ENCODE results near the gene ARHGDIG.
"Not testable (repeated sequence)": the region's sequence is repeated elsewhere in the genome, so short reads cannot be mapped to it uniquely, and the experiment has no call there.

The ARHGDIG gene

GRCh38 chr16:280552-280951 lies at the start of gene ARHGDIG:
ARHGDIG (plus strand) TSS chr16:280591; CDS start chr16:280681, 90 bp downstream.
- DNase-seq, result no peak

DNA sequence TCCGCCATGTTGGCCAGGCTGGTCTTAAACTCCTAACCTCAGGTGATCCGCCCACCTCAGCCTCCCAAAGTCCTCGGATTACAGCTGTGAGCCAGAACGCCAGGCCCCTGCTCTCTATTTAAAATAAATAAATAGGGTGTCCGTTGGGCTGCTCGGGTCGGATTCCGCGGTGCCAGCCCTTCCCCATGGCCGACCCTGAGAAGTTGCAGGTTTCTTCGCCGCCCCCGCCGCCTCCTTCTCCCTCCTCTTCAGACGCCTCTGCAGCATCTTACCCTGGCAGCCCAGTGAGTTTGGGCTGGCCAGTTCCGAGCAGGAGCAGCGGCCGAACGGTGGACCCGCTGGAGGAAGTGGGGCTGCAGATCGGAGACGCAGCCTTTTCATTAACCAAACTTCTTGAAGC lies 49.4 kb upstream of the ARHGDIG start:
- DNase-seq, result no peak

GRCh38 chr16:234468-235305 lies 45.7 kb upstream of the ARHGDIG start, which contains the start of gene FAM234A:
FAM234A (plus strand) TSS chr16:234821; CDS start chr16:254414, 19,593 bp downstream.
- DNase-seq, result no peak

GRCh38 chr16:239948-240277 lies 40.5 kb upstream of the ARHGDIG start:
- DNase-seq, result no peak

- DNase-seq, result no peak
Observed at GRCh38 chr16:240559-240958, 39.8 kb upstream of the ARHGDIG start.

DNA sequence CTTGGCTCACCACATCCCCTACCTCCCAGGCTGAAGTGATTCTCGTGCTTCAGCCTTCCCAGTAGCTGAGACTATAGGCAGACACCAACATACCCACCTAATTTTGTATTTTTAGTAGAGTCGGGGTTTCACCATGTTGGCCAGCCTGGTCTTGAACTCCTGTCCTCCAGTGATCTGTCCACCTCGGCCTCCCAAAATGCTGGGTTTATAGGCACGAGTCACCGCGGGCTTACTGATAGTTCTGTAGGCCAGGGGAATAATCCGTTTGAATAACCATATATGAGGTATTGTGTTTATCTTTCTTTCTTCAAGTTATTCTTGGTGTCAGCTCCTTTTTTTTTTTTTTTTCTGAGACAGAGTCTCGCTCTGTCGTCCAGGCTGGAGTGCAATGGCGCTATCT lies 38.1 kb upstream of the ARHGDIG start:
- DNase-seq, result no peak

DNA sequence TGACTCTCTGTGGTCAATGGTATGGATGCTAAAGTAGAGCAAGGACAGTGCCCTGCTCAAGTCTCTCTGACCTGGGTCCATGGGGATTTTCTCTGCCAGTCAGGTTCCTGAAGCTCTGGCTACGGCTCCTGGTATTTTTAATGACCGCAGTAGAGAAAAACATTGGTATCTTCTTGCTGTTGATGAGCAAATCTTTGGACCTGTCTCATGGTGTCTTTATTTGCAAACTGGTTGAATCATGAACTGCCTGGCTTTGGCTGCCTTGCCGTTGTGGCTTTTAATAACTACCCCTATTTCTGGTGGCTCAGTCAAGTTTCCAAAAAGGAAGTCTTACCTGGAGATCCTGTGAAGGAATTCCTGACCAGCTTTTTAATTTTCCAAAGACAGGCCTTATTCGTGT lies 37.0 kb upstream of the ARHGDIG start:
- DNase-seq, result no peak

GRCh38 chr16:245105-245504 lies 35.3 kb upstream of the ARHGDIG start:
- no peak for DNase-seq

DNA sequence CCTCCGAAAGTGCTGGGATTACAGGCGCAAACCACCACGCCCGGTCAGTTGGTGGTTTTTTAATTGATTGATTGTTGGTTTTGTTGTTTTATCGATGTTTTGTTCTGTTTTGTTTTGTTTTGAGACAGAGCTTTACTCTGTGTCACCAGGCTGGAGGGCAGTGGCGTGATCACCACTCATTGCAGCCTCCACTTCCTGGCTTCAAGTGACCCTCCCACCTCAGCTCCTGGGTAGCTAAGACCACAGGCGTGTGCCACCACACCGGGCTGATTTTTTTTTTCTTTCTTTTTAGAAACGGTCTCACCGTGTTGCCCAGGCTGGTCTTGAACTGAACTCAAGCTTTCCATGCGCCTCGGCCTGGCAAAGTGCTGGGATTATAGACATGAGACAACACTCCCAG lies 33.4 kb upstream of the ARHGDIG start:
- DNase-seq, result no peak

- DNase-seq, result no peak
Observed at GRCh38 chr16:249431-249830, 31.0 kb upstream of the ARHGDIG start.

DNA sequence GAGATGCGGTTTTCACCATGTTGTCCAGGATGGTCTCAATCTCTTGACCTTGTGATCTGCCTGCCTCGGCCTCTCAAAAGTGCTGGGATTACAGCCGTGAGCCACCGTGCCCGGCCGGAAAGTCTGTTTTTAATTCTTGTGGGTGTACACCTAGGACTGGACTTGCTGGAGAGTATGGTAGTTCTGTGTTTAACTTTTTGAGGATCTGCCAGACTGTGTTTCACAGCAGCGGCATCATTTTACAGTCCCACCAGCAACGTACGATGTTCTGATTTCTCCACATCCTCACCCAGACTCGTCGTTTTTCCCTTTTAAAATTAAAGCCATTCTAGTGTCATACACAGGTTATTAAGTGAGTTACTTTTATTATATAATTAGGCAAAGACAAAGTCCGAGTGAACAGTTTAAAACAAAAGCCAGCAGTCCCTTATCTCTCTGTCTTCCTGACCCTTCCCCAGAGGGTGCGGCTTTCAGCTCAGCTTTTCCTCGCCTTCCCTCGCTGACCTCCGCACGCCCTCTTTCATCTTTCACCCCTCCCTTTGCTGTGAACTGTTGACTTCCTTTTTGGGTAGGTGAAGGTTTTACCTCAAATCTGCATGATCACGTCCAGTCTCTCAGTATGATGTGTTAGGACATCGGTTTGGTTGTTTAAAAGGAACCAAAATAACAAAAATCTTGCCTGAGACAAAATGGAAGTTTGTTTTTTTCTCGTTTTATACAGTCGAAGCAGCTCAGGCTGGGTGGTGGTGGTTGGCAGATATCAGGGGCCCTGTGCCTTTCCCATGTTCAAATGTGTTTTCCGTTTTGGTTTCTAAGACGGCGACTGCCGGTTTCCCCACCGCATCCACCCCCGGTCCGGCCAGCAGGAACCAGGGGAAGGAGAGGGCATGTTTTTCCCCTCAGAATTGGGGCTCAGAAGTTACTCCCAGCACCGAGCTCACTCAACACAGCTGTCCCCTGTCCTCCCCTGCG lies 27.7 kb upstream of the ARHGDIG start:
- DNase-seq, result no peak

DNA sequence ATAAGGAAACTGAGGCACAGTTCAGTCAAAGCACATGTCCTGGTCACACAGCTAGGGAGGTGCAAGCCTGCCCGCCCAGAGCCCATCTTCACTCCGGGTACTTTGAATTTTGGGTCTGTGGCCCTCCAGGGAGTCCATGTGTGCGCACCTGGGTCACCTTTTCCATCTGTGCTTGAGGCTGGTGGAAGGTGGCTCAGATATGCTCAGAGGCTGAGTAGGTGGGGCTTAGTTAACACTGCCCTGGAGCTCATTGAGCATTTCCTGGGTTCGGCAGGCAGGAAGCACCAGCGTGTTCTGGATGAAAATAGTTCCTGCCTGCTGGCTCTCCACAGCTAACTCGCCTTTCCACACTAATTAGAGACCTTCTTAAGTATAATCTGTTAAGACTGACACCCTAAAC lies 26.6 kb upstream of the ARHGDIG start:
- no peak for DNase-seq

GRCh38 chr16:254461-254860 lies 25.9 kb upstream of the ARHGDIG start:
- no peak for DNase-seq

- no peak for DNase-seq
Observed at GRCh38 chr16:255183-255582, 25.2 kb upstream of the ARHGDIG start.

DNA sequence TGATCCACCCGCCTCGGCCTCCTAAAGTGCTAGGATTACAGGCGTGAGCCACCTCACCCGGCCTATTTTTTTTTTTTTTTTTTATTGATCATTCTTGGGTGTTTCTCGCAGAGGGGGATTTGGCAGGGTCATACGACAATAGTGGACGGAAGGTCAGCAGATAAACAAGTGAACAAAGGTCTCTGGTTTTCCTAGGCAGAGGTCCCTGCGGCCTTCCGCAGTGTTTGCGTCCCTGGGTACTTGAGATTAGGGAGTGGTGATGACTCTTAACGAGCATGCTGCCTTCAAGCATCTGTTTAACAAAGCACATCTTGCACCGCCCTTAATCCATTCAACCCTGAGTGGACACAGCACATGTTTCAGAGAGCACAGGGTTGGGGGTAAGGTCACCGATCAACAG lies 22.3 kb upstream of the ARHGDIG start:
- DNase-seq, result not testable (repeated sequence)

DNA sequence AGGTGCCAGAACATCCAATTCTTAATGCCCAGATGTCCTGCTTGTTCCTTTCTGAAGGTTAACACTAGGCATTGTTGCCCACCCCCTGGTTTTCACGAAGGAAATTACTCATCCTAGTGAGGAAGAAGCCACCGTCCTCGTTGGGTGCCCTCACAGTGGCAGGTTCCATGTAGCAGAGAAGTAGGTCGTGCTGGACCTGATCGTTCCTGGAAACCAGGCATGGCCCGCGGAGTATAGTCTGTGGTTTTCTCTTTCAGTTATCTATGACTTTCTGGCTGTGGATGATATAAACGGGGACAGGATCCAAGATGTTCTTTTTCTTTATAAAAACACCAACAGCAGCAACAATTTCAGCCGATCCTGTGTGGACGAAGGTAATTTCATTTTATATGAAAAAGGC lies 21.2 kb upstream of the ARHGDIG start:
- DNase-seq, result no peak

DNA sequence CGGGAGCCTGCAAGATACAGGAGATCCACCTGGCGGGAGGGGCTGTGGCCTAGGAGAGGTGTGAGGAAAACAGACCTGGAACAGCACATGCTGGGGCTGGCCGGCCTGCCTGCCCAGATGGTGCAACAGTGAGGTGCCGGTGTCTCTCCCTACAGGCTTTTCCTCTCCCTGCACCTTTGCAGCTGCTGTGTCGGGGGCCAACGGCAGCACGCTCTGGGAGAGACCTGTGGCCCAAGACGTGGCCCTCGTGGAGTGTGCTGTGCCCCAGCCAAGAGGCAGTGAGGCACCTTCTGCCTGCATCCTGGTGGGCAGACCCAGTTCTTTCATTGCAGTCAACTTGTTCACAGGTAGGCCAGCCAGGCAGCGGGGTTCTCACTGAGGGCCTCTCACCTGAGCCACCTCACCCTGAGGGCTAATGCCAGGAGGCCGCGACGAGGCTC lies 20.6 kb upstream of the ARHGDIG start:
- no peak for DNase-seq

DNA sequence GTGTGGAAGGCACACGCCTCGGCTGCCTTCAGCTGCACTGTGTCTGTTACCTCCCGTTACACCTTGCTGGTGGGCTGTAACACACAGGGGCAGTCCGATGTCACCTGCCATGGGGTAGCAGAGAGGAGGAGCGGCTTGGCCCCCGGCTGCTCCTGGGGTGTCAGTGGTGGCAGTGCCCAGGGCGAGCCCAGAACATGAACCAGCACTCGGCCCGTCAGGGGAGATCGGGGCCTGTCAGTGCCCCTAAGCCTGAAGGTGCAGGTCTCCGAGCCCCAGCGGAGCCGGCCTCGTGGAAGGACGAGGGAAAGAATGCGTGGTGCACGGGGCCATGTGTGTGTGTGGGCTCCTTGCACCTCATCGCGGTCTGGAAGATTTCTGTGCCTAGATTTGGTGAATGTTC lies 20.1 kb upstream of the ARHGDIG start:
- no peak for DNase-seq

DNA sequence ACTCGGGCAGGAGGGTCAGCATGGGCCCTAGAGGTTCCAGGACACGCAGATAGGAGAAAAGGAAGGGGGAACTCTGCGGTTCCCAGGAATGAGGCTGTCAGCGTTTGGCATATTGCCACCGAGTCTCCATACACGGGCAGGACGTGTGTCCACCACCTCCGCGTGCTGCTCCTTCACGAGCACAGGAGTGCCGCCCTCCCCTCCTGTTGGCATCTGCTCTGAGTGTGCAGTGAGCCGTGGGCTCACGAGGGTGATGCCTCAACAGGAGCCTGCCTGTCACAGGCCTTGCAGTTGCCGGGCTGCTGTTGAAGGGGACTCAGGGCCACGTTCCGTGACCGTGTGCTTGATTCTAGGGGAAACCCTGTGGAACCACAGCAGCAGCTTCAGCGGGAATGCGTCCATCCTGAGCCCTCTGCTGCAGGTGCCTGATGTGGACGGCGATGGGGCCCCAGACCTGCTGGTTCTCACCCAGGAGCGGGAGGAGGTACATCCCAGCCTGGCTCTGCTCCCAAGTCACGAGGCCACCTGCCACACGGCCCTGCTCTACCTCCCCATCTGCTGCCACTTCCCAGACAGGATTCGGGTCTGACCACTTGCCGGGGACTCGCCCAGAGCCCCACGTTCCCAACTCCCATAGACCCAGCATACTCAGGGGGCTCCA lies 19.2 kb upstream of the ARHGDIG start:
- DNase-seq, result no peak

DNA sequence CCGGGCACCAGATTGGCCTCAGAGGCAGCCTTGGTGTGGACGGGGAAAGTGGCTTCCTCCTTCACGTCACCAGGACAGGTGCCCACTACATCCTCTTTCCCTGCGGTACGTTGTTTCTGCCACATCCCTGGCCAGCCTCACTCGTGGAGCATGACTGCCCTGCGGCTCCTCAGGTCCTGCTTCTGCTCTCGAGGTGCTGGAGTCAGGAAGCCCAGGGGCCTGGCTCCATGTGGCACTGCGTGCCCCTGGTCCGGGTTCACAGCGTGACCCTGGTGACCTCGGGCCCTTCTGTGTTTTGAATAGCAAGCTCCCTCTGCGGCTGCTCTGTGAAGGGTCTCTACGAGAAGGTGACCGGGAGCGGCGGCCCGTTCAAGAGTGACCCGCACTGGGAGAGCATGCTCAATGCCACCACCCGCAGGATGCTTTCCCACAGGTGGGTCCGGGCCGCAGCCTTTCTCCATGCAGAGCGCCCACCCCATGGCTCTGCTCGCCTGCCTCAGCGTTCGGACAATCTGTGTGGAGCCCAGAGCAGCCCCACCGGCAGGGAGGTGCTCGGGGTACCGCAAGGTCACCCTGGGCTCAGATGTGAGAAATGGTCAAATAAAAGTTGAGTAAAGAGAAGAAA lies 18.2 kb upstream of the ARHGDIG start:
- DNase-seq, result no peak

- no peak for DNase-seq
Observed at GRCh38 chr16:263182-263774, 17.1 kb upstream of the ARHGDIG start.

DNA sequence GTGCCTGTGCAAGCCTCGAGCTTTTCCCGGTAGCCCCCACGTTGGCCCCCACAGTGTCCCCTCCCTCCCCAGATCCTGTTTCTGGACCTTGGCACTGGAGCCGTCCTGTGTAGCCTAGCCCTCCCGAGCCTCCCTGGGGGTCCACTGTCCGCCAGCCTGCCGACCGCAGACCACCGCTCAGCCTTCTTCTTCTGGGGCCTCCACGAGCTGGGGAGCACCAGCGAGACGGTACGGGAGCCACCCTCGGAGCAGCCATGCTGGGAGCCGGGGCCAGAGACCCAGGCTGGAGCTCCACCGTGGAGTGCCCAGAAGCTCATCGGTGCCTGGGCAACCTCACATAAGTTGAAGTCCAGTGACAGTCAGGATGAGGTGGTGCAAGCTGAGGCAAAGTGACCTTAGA lies 16.4 kb upstream of the ARHGDIG start:
- no peak for DNase-seq
